Stimulated activated CD4-positive, alpha-beta T cell treated with anti-CD3 and anti-CD28 coated beads, TNF-alpha, amount 100 ng/mL, for 4 hours (primary cell): ENCODE data around the gene SPG7.
"Not testable (repeated sequence)": the region's sequence is repeated elsewhere in the genome, so short reads cannot be mapped to it uniquely, and the experiment has no call there.

Source experiments
- DNase-seq, 3 experiments: peaks; one replicate each; pipeline ENCODE4 v3.0.0-alpha.2; 2020; ENCODE audit warnings: low read depth in 3 of 3

Gene SPG7

GRCh38 chr16:89577055-89577759 is 69.0 kb downstream of the SPG7 start:
- no peak for DNase-seq

GRCh38 chr16:89579351-89579750 is 71.1 kb downstream of the SPG7 start:
- no peak for DNase-seq

- no peak for DNase-seq
These were observed 73.0 kb downstream of the SPG7 start for GRCh38 chr16:89581045-89581695.

- DNase-seq: no peak
These were observed 73.8 kb downstream of the SPG7 start for GRCh38 chr16:89581861-89582563.

- DNase-seq: no peak
These were observed 74.5 kb downstream of the SPG7 start for GRCh38 chr16:89582614-89583196.

- DNase-seq: no peak
These were observed 75.1 kb downstream of the SPG7 start for GRCh38 chr16:89583197-89583894.

- no peak for DNase-seq
These were observed 75.9 kb downstream of the SPG7 start for GRCh38 chr16:89583895-89584644.

GRCh38 chr16:89584768-89585549 is 76.8 kb downstream of the SPG7 start:
- DNase-seq: no peak

GRCh38 chr16:89586218-89586617 is 78.0 kb downstream of the SPG7 start:
- no peak for DNase-seq

GRCh38 chr16:89586853-89587252 is 78.7 kb downstream of the SPG7 start:
- no peak for DNase-seq

- DNase-seq: not testable (repeated sequence)
These were observed 79.5 kb downstream of the SPG7 start for GRCh38 chr16:89587676-89588075.

GRCh38 chr16:89588413-89589109 is 80.4 kb downstream of the SPG7 start:
- no peak for DNase-seq

GRCh38 chr16:89589241-89589926 is 81.2 kb downstream of the SPG7 start:
- DNase-seq: no peak

- no peak for DNase-seq
These were observed 85.6 kb downstream of the SPG7 start for GRCh38 chr16:89593841-89594240.

GRCh38 chr16:89595330-89596060 is 87.3 kb downstream of the SPG7 start:
- no peak for DNase-seq

- no peak for DNase-seq
These were observed 88.0 kb downstream of the SPG7 start for GRCh38 chr16:89596061-89596689.

GRCh38 chr16:89596957-89597649 is 88.9 kb downstream of the SPG7 start:
- no peak for DNase-seq
